Activated CD4-positive, alpha-beta T cell treated with anti-CD3 and anti-CD28 coated beads, Interleukin-2, amount 50 U/mL, for 1 hour (primary cell): ENCODE data around the gene DTX1.

Source experiments
- DNase-seq: peaks from one replicate; pipeline ENCODE4 v3.0.0-alpha.2; 2020

The DTX1 gene

GRCh38 chr12:113071135-113072112 lies 14.9 kb downstream of the DTX1 start:
- DNase-seq, result no peak

- no peak for DNase-seq
Observed at GRCh38 chr12:113072136-113072535, 15.6 kb downstream of the DTX1 start.

- no peak for DNase-seq
Observed at GRCh38 chr12:113073586-113073985, 17.1 kb downstream of the DTX1 start.

GRCh38 chr12:113075137-113075683 lies 18.7 kb downstream of the DTX1 start:
- no peak for DNase-seq

- no peak for DNase-seq
Observed at GRCh38 chr12:113077057-113077858, 20.7 kb downstream of the DTX1 start.

GRCh38 chr12:113077859-113078255 lies 21.3 kb downstream of the DTX1 start:
- DNase-seq, result no peak

- no peak for DNase-seq
Observed at GRCh38 chr12:113081873-113082272, 25.3 kb downstream of the DTX1 start.

- DNase-seq, result no peak
Observed at GRCh38 chr12:113082486-113083148, 26.1 kb downstream of the DTX1 start.

GRCh38 chr12:113083863-113084435 lies 27.4 kb downstream of the DTX1 start:
- no peak for DNase-seq

- peak; percentile 16 for DNase-seq
Observed at GRCh38 chr12:113086249-113087164, 30.0 kb downstream of the DTX1 start.

- no peak for DNase-seq
Observed at GRCh38 chr12:113087193-113087592, 30.7 kb downstream of the DTX1 start.

- DNase-seq, result no peak
Observed at GRCh38 chr12:113088037-113088436, 31.5 kb downstream of the DTX1 start.

GRCh38 chr12:113088971-113089756 lies 32.6 kb downstream of the DTX1 start:
- DNase-seq, result peak; percentile 35

- no peak for DNase-seq
Observed at GRCh38 chr12:113089839-113090238, 33.3 kb downstream of the DTX1 start.

GRCh38 chr12:113090740-113091139 lies 34.2 kb downstream of the DTX1 start:
- no peak for DNase-seq

GRCh38 chr12:113091506-113091905 lies 35.0 kb downstream of the DTX1 start:
- DNase-seq, result no peak

GRCh38 chr12:113092607-113093408 lies 36.3 kb downstream of the DTX1 start:
- DNase-seq, result no peak

- DNase-seq, result no peak
Observed at GRCh38 chr12:113093409-113094101, 37.0 kb downstream of the DTX1 start.

GRCh38 chr12:113094738-113095137 lies 38.2 kb downstream of the DTX1 start:
- DNase-seq, result no peak
